ENCODE data around the gene BCAS4.

DNA sequence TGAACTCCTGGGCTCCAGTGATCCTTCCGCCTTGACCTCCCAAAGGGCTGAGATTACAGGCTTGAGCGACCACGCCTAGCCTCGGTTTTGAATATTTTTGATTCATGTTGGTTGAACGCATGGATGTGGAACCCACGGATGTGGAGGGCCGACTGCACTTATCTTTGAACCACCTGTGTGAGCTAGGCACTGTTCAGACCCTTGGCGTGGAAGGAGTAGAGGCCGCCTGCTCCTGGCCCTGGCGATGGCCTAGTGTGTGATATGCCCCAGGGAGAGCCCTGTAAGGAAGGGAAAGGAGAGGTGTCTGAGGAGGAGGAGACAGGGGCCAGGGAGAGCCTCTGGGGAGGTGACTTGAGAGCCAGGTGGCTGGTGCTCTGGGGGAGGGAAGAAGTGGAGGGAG is 64.3 kb downstream of the BCAS4 start:
- TF ChIP-seq, protein P1, sequence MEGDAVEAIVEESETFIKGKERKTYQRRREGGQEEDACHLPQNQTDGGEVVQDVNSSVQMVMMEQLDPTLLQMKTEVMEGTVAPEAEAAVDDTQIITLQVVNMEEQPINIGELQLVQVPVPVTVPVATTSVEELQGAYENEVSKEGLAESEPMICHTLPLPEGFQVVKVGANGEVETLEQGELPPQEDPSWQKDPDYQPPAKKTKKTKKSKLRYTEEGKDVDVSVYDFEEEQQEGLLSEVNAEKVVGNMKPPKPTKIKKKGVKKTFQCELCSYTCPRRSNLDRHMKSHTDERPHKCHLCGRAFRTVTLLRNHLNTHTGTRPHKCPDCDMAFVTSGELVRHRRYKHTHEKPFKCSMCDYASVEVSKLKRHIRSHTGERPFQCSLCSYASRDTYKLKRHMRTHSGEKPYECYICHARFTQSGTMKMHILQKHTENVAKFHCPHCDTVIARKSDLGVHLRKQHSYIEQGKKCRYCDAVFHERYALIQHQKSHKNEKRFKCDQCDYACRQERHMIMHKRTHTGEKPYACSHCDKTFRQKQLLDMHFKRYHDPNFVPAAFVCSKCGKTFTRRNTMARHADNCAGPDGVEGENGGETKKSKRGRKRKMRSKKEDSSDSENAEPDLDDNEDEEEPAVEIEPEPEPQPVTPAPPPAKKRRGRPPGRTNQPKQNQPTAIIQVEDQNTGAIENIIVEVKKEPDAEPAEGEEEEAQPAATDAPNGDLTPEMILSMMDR (IDR thresholded peaks at IDR 0.05; ENCODE audit: low read depth, low read length): no peak
- no peak for TF ChIP-seq EZH2phosphoT487 (IDR thresholded peaks at IDR 0.05; ENCODE audit: low read depth)

Data from OCI-LY3 (cell line).